Cardiac fibroblast (primary cell): ENCODE measurements around the gene DNAJC5G.

Experiments
- DNase-seq, 2 donors: peaks; one replicate each; pipeline versions ENCODE4 v3.0.0 to v3.0.0-alpha.2; 2010; ENCODE audit warnings: low read depth in 2 of 2
- H3K4me3 ChIP-seq, 2 donors: replicated peaks in 1 of 2; 1 replicate in 1 of 2; 2 replicates in 1 of 2; pipeline ENCODE4 v1.5.1; 2011; ENCODE audit warnings: low read depth in 2 of 2, low read length in 2 of 2, mild to moderate bottlenecking in 2 of 2, moderate library complexity in 1 of 2
- TF ChIP-seq, protein P1 (sequence below): IDR thresholded peaks from one replicate; pipeline ENCODE4 v1.5.1; 2011; ENCODE audit warnings: low read depth, mild to moderate bottlenecking, low read length, inconsistent platforms

Gene DNAJC5G

DNA sequence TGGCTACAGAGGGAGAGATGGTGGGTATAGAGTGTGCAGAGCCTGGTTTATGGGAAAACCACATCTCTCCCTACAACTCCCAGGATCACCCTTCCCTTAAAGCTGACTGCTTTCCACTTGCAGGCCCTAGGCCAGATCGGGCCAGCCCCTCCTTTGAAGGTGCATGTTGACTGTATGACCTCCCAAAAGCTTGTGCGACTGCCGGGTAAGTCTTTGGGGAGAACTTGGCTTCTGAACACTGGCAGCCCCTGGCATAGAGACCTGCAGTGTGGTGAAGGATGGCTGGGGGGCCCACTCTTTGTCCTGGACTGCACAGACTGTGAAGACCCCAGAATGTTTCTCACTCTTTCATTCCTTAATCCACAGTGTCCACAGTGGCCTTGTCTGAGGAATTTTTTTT lies 38.6 kb upstream of the DNAJC5G start:
- H3K4me3 ChIP-seq: no peak overlapping the region
- TF ChIP-seq, protein P1, sequence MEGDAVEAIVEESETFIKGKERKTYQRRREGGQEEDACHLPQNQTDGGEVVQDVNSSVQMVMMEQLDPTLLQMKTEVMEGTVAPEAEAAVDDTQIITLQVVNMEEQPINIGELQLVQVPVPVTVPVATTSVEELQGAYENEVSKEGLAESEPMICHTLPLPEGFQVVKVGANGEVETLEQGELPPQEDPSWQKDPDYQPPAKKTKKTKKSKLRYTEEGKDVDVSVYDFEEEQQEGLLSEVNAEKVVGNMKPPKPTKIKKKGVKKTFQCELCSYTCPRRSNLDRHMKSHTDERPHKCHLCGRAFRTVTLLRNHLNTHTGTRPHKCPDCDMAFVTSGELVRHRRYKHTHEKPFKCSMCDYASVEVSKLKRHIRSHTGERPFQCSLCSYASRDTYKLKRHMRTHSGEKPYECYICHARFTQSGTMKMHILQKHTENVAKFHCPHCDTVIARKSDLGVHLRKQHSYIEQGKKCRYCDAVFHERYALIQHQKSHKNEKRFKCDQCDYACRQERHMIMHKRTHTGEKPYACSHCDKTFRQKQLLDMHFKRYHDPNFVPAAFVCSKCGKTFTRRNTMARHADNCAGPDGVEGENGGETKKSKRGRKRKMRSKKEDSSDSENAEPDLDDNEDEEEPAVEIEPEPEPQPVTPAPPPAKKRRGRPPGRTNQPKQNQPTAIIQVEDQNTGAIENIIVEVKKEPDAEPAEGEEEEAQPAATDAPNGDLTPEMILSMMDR: no peak
- no peak for DNase-seq

DNA sequence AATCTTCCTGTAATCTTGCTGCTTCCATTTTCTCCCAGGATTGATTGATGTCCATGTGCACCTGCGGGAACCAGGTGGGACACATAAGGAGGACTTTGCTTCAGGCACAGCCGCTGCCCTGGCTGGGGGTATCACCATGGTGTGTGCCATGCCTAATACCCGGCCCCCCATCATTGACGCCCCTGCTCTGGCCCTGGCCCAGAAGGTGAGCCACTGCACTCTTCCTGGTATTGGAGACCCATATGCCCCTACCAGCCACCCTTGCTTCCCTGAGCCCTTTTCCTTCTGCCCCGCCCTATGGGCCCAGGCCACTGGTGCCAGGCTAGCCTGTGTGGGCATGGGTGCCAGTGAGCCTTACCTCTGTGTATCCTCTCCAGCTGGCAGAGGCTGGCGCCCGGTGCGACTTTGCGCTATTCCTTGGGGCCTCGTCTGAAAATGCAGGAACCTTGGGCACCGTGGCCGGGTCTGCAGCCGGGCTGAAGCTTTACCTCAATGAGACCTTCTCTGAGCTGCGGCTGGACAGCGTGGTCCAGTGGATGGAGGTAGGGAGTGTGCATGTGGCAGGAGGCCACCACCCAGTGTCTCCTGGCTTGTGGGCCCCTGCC lies 37.8 kb upstream of the DNAJC5G start:
- TF ChIP-seq, protein P1: no peak
- no peak overlapping the region for H3K4me3 ChIP-seq
- no peak for DNase-seq

DNA sequence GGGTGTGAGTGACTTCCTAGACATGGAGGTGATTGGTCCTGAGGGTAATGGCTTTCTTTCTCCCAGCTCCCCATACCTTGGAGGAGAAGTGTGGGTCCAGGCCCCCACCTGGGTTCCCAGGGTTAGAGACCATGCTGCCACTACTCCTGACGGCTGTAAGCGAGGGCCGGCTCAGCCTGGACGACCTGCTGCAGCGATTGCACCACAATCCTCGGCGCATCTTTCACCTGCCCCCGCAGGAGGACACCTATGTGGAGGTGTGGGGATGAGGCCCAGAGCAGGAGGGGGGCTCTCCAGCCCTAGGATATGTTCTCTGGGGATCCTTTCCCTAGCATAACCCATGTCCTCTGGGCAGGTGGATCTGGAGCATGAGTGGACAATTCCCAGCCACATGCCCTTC lies 36.3 kb upstream of the DNAJC5G start:
- DNase-seq: no peak
- H3K4me3 ChIP-seq: no peak overlapping the region
- TF ChIP-seq, protein P1: no peak

DNA sequence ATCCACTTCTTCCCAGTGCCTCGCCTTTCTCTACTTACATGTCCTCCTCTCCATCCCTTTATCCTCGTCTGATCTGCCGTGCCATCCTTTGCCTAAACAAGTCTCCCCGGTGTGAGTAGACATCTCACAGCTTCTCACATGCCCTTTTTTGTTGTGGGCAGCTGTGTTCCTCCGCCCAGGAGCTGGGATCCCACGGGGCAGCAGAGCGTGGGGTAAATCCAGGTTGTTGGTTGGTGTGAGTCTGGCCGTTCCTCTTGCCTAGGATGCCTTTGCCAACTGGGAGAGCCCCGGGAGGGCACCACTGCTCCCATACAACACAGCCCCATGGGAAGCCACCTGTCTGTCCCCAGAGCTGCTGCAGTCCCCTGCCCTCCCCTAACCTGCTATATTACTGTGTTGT lies 34.8 kb upstream of the DNAJC5G start:
- TF ChIP-seq, protein P1: no peak
- no peak for DNase-seq
- no peak overlapping the region for H3K4me3 ChIP-seq

DNA sequence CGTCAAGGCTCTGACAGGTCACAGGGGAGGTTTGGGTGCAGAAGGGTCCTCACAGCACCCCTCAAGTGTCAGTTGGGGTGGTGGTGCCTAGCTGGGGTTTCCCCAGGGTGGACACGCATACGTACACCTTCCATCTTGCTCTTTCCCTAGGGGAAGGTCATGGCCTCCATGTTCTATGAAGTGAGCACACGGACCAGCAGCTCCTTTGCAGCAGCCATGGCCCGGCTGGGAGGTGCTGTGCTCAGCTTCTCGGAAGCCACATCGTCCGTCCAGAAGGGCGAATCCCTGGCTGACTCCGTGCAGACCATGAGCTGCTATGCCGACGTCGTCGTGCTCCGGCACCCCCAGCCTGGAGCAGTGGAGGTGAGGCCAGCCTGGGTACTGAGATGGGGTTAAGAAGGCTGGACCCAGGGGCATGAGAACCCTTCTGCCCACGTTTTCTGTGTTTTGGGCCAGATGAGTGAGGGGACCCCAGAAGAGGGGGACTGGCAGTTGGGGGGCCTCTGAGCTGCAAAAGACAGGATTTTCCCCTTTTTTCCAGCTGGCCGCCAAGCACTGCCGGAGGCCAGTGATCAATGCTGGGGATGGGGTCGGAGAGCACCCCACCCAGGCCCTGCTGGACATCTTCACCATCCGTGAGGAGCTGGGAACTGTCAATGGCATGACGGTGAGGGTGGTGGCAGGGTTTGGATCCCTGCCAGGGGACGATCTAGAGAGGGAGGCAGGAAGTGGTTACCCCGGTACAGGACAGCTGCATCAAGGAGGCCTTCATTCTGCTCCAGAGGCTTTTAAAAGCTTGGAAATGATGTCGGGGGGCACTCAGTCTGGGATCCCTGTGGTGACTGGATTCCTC lies 33.2 kb upstream of the DNAJC5G start:
- TF ChIP-seq, protein P1: no peak
- DNase-seq: no peak

DNA sequence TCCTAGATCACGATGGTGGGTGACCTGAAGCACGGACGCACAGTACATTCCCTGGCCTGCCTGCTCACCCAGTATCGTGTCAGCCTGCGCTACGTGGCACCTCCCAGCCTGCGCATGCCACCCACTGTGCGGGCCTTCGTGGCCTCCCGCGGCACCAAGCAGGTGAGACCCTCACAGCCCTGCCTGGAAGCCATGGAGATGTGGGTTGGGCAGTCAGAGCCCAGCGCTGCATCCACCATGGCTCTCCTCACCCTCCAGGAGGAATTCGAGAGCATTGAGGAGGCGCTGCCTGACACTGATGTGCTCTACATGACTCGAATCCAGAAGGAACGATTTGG lies 32.6 kb upstream of the DNAJC5G start:
- TF ChIP-seq, protein P1: no peak
- no peak overlapping the region for H3K4me3 ChIP-seq
- no peak for DNase-seq

More for the DNA sequence above, 33.2 kb upstream of the DNAJC5G start:
- no peak overlapping the region for H3K4me3 ChIP-seq
